ENCODE results near the gene LPP.
A peak's percentile ranks its signal among the peaks of the same experiment; 100 is the strongest.
"Not testable (repeated sequence)": the region's sequence is repeated elsewhere in the genome, so short reads cannot be mapped to it uniquely, and the experiment has no call there.

Gene LPP

GRCh38 chr3:188434594-188434993 is 280.6 kb downstream of the LPP start:
- no peak for DNase-seq (ENCODE audit: low read depth in 2 of 2)

GRCh38 chr3:188435266-188435665 is 281.3 kb downstream of the LPP start:
- no peak for DNase-seq (ENCODE audit: low read depth in 2 of 2)

- DNase-seq (ENCODE audit: low read depth in 2 of 2): no peak
Measured at GRCh38 chr3:188437926-188438325, 284.0 kb downstream of the LPP start.

- DNase-seq (ENCODE audit: low read depth in 2 of 2): peak in 1 of 2 experiments; percentile 0
Measured at GRCh38 chr3:188439080-188439479, 285.1 kb downstream of the LPP start.

GRCh38 chr3:188440340-188440972 is 286.5 kb downstream of the LPP start:
- no peak for DNase-seq (ENCODE audit: low read depth in 2 of 2)

GRCh38 chr3:188442430-188442829 is 288.5 kb downstream of the LPP start:
- no peak for DNase-seq (ENCODE audit: low read depth in 2 of 2)

- not testable (repeated sequence) for DNase-seq (ENCODE audit: low read depth in 2 of 2)
Measured at GRCh38 chr3:188445175-188445574, 291.2 kb downstream of the LPP start.

GRCh38 chr3:188446014-188446413 is 292.1 kb downstream of the LPP start:
- DNase-seq (ENCODE audit: low read depth in 2 of 2): no peak

GRCh38 chr3:188446766-188447165 is 292.8 kb downstream of the LPP start:
- no peak for DNase-seq (ENCODE audit: low read depth in 2 of 2)

- DNase-seq (ENCODE audit: low read depth in 2 of 2): no peak
Measured at GRCh38 chr3:188448813-188449212, 294.9 kb downstream of the LPP start.

- no peak for DNase-seq (ENCODE audit: low read depth in 2 of 2)
Measured at GRCh38 chr3:188449421-188449820, 295.5 kb downstream of the LPP start.

GRCh38 chr3:188452158-188452772 is 298.3 kb downstream of the LPP start:
- DNase-seq (ENCODE audit: low read depth in 2 of 2): no peak

- no peak for DNase-seq (ENCODE audit: low read depth in 2 of 2)
Measured at GRCh38 chr3:188453431-188454384, 299.8 kb downstream of the LPP start.

- no peak for DNase-seq (ENCODE audit: low read depth in 2 of 2)
Measured at GRCh38 chr3:188455748-188456147, 301.8 kb downstream of the LPP start.

GRCh38 chr3:188458756-188459155 is 304.8 kb downstream of the LPP start:
- DNase-seq (ENCODE audit: low read depth in 2 of 2): no peak

GRCh38 chr3:188465311-188465710 is 311.4 kb downstream of the LPP start:
- DNase-seq (ENCODE audit: low read depth in 2 of 2): no peak

- DNase-seq (ENCODE audit: low read depth in 2 of 2): no peak
Measured at GRCh38 chr3:188468196-188468595, 314.2 kb downstream of the LPP start.

- DNase-seq (ENCODE audit: low read depth in 2 of 2): no peak
Measured at GRCh38 chr3:188468662-188469061, 314.7 kb downstream of the LPP start.

GRCh38 chr3:188469228-188469885 is 315.4 kb downstream of the LPP start:
- no peak for DNase-seq (ENCODE audit: low read depth in 2 of 2)

- no peak for DNase-seq (ENCODE audit: low read depth in 2 of 2)
Measured at GRCh38 chr3:188470508-188471130, 316.7 kb downstream of the LPP start.

GRCh38 chr3:188471723-188472122 is 317.8 kb downstream of the LPP start:
- DNase-seq (ENCODE audit: low read depth in 2 of 2): no peak

- no peak for DNase-seq (ENCODE audit: low read depth in 2 of 2)
Measured at GRCh38 chr3:188472336-188472735, 318.4 kb downstream of the LPP start.

Data from stimulated activated CD4-positive, alpha-beta T cell treated with anti-CD3 and anti-CD28 coated beads, Interleukin-12 subunit alpha, Interleukin-12 subunit beta, amount 100 ng/mL, for 24 hours (primary cell).